ENCODE measurements around the gene CASZ1.

CASZ1 gene

GRCh38 chr1:10620776-10621175, 175.7 kb downstream of the CASZ1 start:
- DNase-seq, result no peak

GRCh38 chr1:10617931-10618885, 178.2 kb downstream of the CASZ1 start:
- no peak for DNase-seq

GRCh38 chr1:10617318-10617717, 179.1 kb downstream of the CASZ1 start:
- no peak for DNase-seq

GRCh38 chr1:10616696-10617095, 179.8 kb downstream of the CASZ1 start:
- no peak for DNase-seq

- no peak for DNase-seq
Observed at GRCh38 chr1:10615932-10616671, 180.3 kb downstream of the CASZ1 start.

GRCh38 chr1:10615332-10615731, 181.1 kb downstream of the CASZ1 start:
- no peak for DNase-seq

- no peak for DNase-seq
Observed at GRCh38 chr1:10614377-10615225, 181.8 kb downstream of the CASZ1 start.

GRCh38 chr1:10613861-10614260, 182.6 kb downstream of the CASZ1 start:
- DNase-seq, result no peak

GRCh38 chr1:10613340-10613739, 183.1 kb downstream of the CASZ1 start:
- DNase-seq, result no peak

- DNase-seq, result no peak
Observed at GRCh38 chr1:10612436-10613160, 183.8 kb downstream of the CASZ1 start.

GRCh38 chr1:10610901-10611600, 185.4 kb downstream of the CASZ1 start:
- no peak for DNase-seq

- DNase-seq, result no peak
Observed at GRCh38 chr1:10608690-10609089, 187.8 kb downstream of the CASZ1 start.

- no peak for DNase-seq
Observed at GRCh38 chr1:10607228-10607627, 189.2 kb downstream of the CASZ1 start.

GRCh38 chr1:10606064-10606463, 190.4 kb downstream of the CASZ1 start:
- DNase-seq, result no peak

GRCh38 chr1:10604966-10605365, 191.5 kb downstream of the CASZ1 start:
- DNase-seq, result no peak

GRCh38 chr1:10602936-10603335, 193.5 kb downstream of the CASZ1 start:
- DNase-seq, result no peak

- no peak for DNase-seq
Observed at GRCh38 chr1:10601342-10602070, 194.9 kb downstream of the CASZ1 start.

GRCh38 chr1:10599194-10599861, 197.1 kb downstream of the CASZ1 start:
- DNase-seq, result no peak

GRCh38 chr1:10598389-10598702, 198.1 kb downstream of the CASZ1 start:
- no peak for DNase-seq

Measured in NCI-H748 treated with DMSO at 0.1 percent for 48 hours (cell line).